ENCODE measurements around the gene ATP8A2. TPM values are rescaled to one million over a fixed set of nuclear protein-coding genes. Genes with fewer than 3 reads are reported as not detected.

ATP8A2 gene
- total and polyA plus RNA-seq, 10 of the 15 experiments (the other 5 are each of a cell fraction or from before 2014, with no cell fraction given): 0.01 to 0.04 (median 0.04) TPM; not detected in 7

- TF ChIP-seq, protein P1, sequence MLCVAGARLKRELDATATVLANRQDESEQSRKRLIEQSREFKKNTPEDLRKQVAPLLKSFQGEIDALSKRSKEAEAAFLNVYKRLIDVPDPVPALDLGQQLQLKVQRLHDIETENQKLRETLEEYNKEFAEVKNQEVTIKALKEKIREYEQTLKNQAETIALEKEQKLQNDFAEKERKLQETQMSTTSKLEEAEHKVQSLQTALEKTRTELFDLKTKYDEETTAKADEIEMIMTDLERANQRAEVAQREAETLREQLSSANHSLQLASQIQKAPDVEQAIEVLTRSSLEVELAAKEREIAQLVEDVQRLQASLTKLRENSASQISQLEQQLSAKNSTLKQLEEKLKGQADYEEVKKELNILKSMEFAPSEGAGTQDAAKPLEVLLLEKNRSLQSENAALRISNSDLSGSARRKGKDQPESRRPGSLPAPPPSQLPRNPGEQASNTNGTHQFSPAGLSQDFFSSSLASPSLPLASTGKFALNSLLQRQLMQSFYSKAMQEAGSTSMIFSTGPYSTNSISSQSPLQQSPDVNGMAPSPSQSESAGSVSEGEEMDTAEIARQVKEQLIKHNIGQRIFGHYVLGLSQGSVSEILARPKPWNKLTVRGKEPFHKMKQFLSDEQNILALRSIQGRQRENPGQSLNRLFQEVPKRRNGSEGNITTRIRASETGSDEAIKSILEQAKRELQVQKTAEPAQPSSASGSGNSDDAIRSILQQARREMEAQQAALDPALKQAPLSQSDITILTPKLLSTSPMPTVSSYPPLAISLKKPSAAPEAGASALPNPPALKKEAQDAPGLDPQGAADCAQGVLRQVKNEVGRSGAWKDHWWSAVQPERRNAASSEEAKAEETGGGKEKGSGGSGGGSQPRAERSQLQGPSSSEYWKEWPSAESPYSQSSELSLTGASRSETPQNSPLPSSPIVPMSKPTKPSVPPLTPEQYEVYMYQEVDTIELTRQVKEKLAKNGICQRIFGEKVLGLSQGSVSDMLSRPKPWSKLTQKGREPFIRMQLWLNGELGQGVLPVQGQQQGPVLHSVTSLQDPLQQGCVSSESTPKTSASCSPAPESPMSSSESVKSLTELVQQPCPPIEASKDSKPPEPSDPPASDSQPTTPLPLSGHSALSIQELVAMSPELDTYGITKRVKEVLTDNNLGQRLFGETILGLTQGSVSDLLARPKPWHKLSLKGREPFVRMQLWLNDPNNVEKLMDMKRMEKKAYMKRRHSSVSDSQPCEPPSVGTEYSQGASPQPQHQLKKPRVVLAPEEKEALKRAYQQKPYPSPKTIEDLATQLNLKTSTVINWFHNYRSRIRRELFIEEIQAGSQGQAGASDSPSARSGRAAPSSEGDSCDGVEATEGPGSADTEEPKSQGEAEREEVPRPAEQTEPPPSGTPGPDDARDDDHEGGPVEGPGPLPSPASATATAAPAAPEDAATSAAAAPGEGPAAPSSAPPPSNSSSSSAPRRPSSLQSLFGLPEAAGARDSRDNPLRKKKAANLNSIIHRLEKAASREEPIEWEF (IDR thresholded peaks at IDR 0.05; ENCODE audit: insufficient replicate concordance, low read depth, low read length): no peak
- TF ChIP-seq SMAD1 (IDR thresholded peaks at IDR 0.05; ENCODE audit: low read depth, partially characterized antibody): no peak
These were observed 650.9 kb downstream of the ATP8A2 start (continued) for GRCh38 chr13:26022538-26023292.

GRCh38 chr13:26024558-26024957 is 652.8 kb downstream of the ATP8A2 start:
- no peaks in the 10 kb centered on the region for H3K79me2 ChIP-seq (ENCODE audit: control insufficient read depth, insufficient read depth, low read length)
- RAD21 ChIA-PET (ENCODE audit: unreplicated experiment): no interaction called here
- H3K4me2 ChIP-seq (ENCODE audit: control insufficient read depth, insufficient read depth): no peak overlapping the region
- 51% methylated on average over 9 of the region's 9 CpGs for whole genome bisulfite sequencing (ENCODE audit: insufficient coverage, insufficient replicate concordance, low lambda C conversion rate, missing lambda C conversion rate)
- BruUV-seq (replicated peaks): no TSS peak
- no peak for ATAC-seq
- H3K4me3 ChIP-seq: no peak overlapping the region
- FAIRE-seq: no peak
- POLR2A ChIA-PET: no interaction called here
- no peaks in the 10 kb centered on the region for H3K4me1 ChIP-seq (ENCODE audit: control insufficient read depth, insufficient read depth, low read length)
- H3K36me3 ChIP-seq (ENCODE audit: control insufficient read depth in 2 of 2, insufficient read depth in 2 of 2, low read length in 1 of 2): no peaks in the 10 kb centered on the region
- no peak overlapping the region for H3K9ac ChIP-seq (ENCODE audit: control insufficient read depth, insufficient read depth, low read length)
- in situ Hi-C loops (cut with MboI) (no loop called here), intact Hi-C loops (cut with micrococcal nuclease; ENCODE audit: unreplicated experiment) (no loop called here)
- SMC1A ChIA-PET (ENCODE audit: uncharacterized antibody, unreplicated experiment): no interaction called here
- no peaks in the 10 kb centered on the region; a peak in 2 of 4 replicates for H3K27me3 ChIP-seq (replicated peaks in 1 of 2; ENCODE audit: control insufficient read depth in 2 of 2, insufficient read depth in 2 of 2, low read length in 1 of 2)
- H4K20me1 ChIP-seq (ENCODE audit: control insufficient read depth, insufficient read depth): no peaks in the 10 kb centered on the region
- H3K27ac ChIP-seq (ENCODE audit: control insufficient read depth, insufficient read depth): no peak overlapping the region
- no peaks in the 10 kb centered on the region for H3K9me3 ChIP-seq (replicated peaks; ENCODE audit: control insufficient read depth, insufficient read depth, low read length)
- CTCF ChIA-PET: no interaction called here
- DNase-seq (ENCODE audit: low read depth, low spot score): no peak
- H2AFZ ChIP-seq (ENCODE audit: control insufficient read depth, low read depth, low read length): no peak overlapping the region
- TF ChIP-seq ATF7 (IDR thresholded peaks at IDR 0.05; ENCODE audit: low read depth) (no peak), MYC (IDR thresholded peaks at IDR 0.05; ENCODE audit: insufficient read depth, insufficient read length, insufficient replicate concordance, low read length, severe bottlenecking) (no peak), ZBED1 (IDR thresholded peaks at IDR 0.05; ENCODE audit: borderline replicate concordance) (no peak), LARP7 (IDR thresholded peaks at IDR 0.05) (no peak), RB1 (IDR thresholded peaks at IDR 0.05; ENCODE audit: borderline replicate concordance) (no peak), CHD1 (IDR thresholded peaks at IDR 0.05; ENCODE audit: low read depth, low read length) (no peak), SIN3A (IDR thresholded peaks at IDR 0.05; ENCODE audit: low read depth, low read length) (no peak), POLR2AphosphoS2 (IDR thresholded peaks at IDR 0.05; ENCODE audit: low read depth, low read length) (no peak), MEF2A (IDR thresholded peaks at IDR 0.05; ENCODE audit: insufficient read depth, low read depth, low read length) (no peak), EP300 (IDR thresholded peaks at IDR 0.05; ENCODE audit: borderline replicate concordance in 1 of 2, control insufficient read depth in 1 of 2, low read depth in 2 of 2, low read length in 2 of 2) (no peak), STAT3 (IDR thresholded peaks at IDR 0.05; ENCODE audit: low read depth, low read length) (no peak), RFX5 (IDR thresholded peaks at IDR 0.05; ENCODE audit: low read depth, low read length) (no peak), SMAD5 (IDR thresholded peaks at IDR 0.05; ENCODE audit: low read depth) (no peak), CEBPB (IDR thresholded peaks at IDR 0.05; ENCODE audit: borderline replicate concordance in 1 of 2, low read depth in 2 of 2, low read length in 2 of 2) (no peak), NFXL1 (IDR thresholded peaks at IDR 0.05; ENCODE audit: borderline replicate concordance) (no peak), SMAD1 (IDR thresholded peaks at IDR 0.05; ENCODE audit: low read depth, partially characterized antibody) (no peak), ATF3 (IDR thresholded peaks at IDR 0.05; ENCODE audit: borderline replicate concordance, extremely low read depth, low read depth, low read length) (no peak)

Measured in GM12878 (cell line).